ENCODE measurements around the gene LHX3.

The LHX3 gene

GRCh38 chr9:136250676-136251075 lies 45.7 kb upstream of the LHX3 start:
- TF ChIP-seq MYC (IDR thresholded peaks at IDR 0.05; ENCODE audit: low read depth, low read length): no peak
- no peak for TF ChIP-seq CTCF (IDR thresholded peaks at IDR 0.05; ENCODE audit: low read depth, low read length)
- TF ChIP-seq MAX (IDR thresholded peaks at IDR 0.05; ENCODE audit: low read depth, low read length): no peak
- TF ChIP-seq POLR2A (IDR thresholded peaks at IDR 0.05; ENCODE audit: extremely low read depth, insufficient read length): no peak
- DNase-seq (ENCODE audit: low read depth): no peak
- H3K4me3 ChIP-seq (ENCODE audit: low read depth, low read length): no peak overlapping the region

- TF ChIP-seq MYC (IDR thresholded peaks at IDR 0.05; ENCODE audit: low read depth, low read length) (no peak), POLR2A (IDR thresholded peaks at IDR 0.05; ENCODE audit: extremely low read depth, insufficient read length) (no peak), CTCF (IDR thresholded peaks at IDR 0.05; ENCODE audit: low read depth, low read length) (no peak), MAX (IDR thresholded peaks at IDR 0.05; ENCODE audit: low read depth, low read length) (no peak)
- DNase-seq (ENCODE audit: low read depth): no peak
These were observed 45.1 kb upstream of the LHX3 start for GRCh38 chr9:136249877-136250559.

GRCh38 chr9:136248951-136249876 lies 44.3 kb upstream of the LHX3 start:
- no peak for DNase-seq (ENCODE audit: low read depth)
- TF ChIP-seq CTCF (IDR thresholded peaks at IDR 0.05; ENCODE audit: low read depth, low read length) (no peak), POLR2A (IDR thresholded peaks at IDR 0.05; ENCODE audit: extremely low read depth, insufficient read length) (no peak), MAX (IDR thresholded peaks at IDR 0.05; ENCODE audit: low read depth, low read length) (no peak), MYC (IDR thresholded peaks at IDR 0.05; ENCODE audit: low read depth, low read length) (no peak)
- H3K4me3 ChIP-seq (ENCODE audit: low read depth, low read length): no peak overlapping the region

More at GRCh38 chr9:136249877-136250559, 45.1 kb upstream of the LHX3 start:
- no peak overlapping the region for H3K4me3 ChIP-seq (ENCODE audit: low read depth, low read length)

- H3K4me3 ChIP-seq (ENCODE audit: low read depth, low read length): no peak overlapping the region
- TF ChIP-seq MYC (IDR thresholded peaks at IDR 0.05; ENCODE audit: low read depth, low read length) (no peak), POLR2A (IDR thresholded peaks at IDR 0.05; ENCODE audit: extremely low read depth, insufficient read length) (no peak), MAX (IDR thresholded peaks at IDR 0.05; ENCODE audit: low read depth, low read length) (no peak), CTCF (IDR thresholded peaks at IDR 0.05; ENCODE audit: low read depth, low read length) (no peak)
- no peak for DNase-seq (ENCODE audit: low read depth)
These were observed 43.2 kb upstream of the LHX3 start for GRCh38 chr9:136247947-136248637.

- no peak overlapping the region for H3K4me3 ChIP-seq (ENCODE audit: low read depth, low read length)
- no peak for TF ChIP-seq CTCF (IDR thresholded peaks at IDR 0.05; ENCODE audit: low read depth, low read length)
- TF ChIP-seq MYC (IDR thresholded peaks at IDR 0.05; ENCODE audit: low read depth, low read length): no peak
- TF ChIP-seq MAX (IDR thresholded peaks at IDR 0.05; ENCODE audit: low read depth, low read length): no peak
- no peak for TF ChIP-seq POLR2A (IDR thresholded peaks at IDR 0.05; ENCODE audit: extremely low read depth, insufficient read length)
- DNase-seq (ENCODE audit: low read depth): no peak
These were observed 42.6 kb upstream of the LHX3 start for GRCh38 chr9:136247551-136247916.

Data from NB4 (cell line).